CD8-positive, alpha-beta memory T cell (primary cell): Measurements from ENCODE around the gene SEC14L2. TPM values are rescaled to one million over a fixed set of nuclear protein-coding genes. Genes with fewer than 3 reads are reported as not detected.
"Not testable (repeated sequence)": the region's sequence is repeated elsewhere in the genome, so short reads cannot be mapped to it uniquely, and the experiment has no call there.

Experiments
- CTCF ChIA-PET: fragments of 350-600 bp; sonication (Branson Sonifier 250); formaldehyde crosslinking; loops from one replicate; lab custom pipeline; 2021; ENCODE audit warnings: antibody characterized with exemption; lab: Charles Lee
- POLR2A ChIA-PET: fragments of 350-600 bp; sonication (Branson Sonifier 250); formaldehyde crosslinking; loops from one replicate; lab custom pipeline; 2021; ENCODE audit warnings: antibody characterized with exemption; lab: Charles Lee
- DNase-seq, 5 donors: peaks; one replicate each; pipeline versions ENCODE4 v3.0.0 to v3.0.0-alpha.2; 2020 to 2022; ENCODE audit warnings: mixed read lengths in 1 of 5
- H3K27ac ChIP-seq: one replicate; pipeline ENCODE4 v1.7.0; 2013; ENCODE audit warnings: low read depth, mild to moderate bottlenecking, low read length, moderate library complexity
- H3K27me3 ChIP-seq: 2 replicates; pipeline ENCODE4 v1.7.0; 2013; ENCODE audit warnings: low read length, mild to moderate bottlenecking; ENCODE audit not compliant: insufficient read depth, poor library complexity, severe bottlenecking
- H3K36me3 ChIP-seq: 2 replicates; pipeline ENCODE4 v1.7.0; 2013; ENCODE audit warnings: mild to moderate bottlenecking, low read length, moderate library complexity; ENCODE audit not compliant: insufficient read depth
- H3K4me1 ChIP-seq: 2 replicates; pipeline ENCODE4 v1.7.0; 2013; ENCODE audit warnings: mild to moderate bottlenecking, low read length, moderate library complexity; ENCODE audit not compliant: insufficient read depth
- H3K4me3 ChIP-seq: 2 replicates; pipeline ENCODE4 v1.7.0; 2013; ENCODE audit warnings: mild to moderate bottlenecking, low read length
- H3K9me3 ChIP-seq: 2 replicates; pipeline ENCODE4 v1.7.0; 2013; ENCODE audit warnings: mild to moderate bottlenecking, low read length
- H3K27ac Mint-ChIP-seq, 8 donors: one replicate each; pipeline ENCODE4 v1.8.0; 2020 to 2021; ENCODE audit warnings: mixed read lengths in 8 of 8, mild to moderate bottlenecking in 6 of 8, inconsistent platforms in 3 of 8, moderate library complexity in 3 of 8
- H3K27me3 Mint-ChIP-seq, 2 donors: one replicate each; pipeline ENCODE4 v1.8.0; 2020 to 2021; ENCODE audit warnings: mixed read lengths in 2 of 2, mild to moderate bottlenecking in 1 of 2, moderate library complexity in 1 of 2
- H3K36me3 Mint-ChIP-seq, 3 donors: one replicate each; pipeline ENCODE4 v1.8.0; 2020 to 2021; ENCODE audit warnings: mixed read lengths in 3 of 3, inconsistent platforms in 1 of 3, mild to moderate bottlenecking in 1 of 3
- H3K4me1 Mint-ChIP-seq, 3 donors: one replicate each; pipeline ENCODE4 v1.8.0; 2020 to 2021; ENCODE audit warnings: mixed read lengths in 3 of 3, inconsistent platforms in 1 of 3, mild to moderate bottlenecking in 1 of 3
- H3K4me3 Mint-ChIP-seq, 7 donors: one replicate each; pipeline ENCODE4 v1.8.0; 2020 to 2021; ENCODE audit warnings: mixed read lengths in 7 of 7, mild to moderate bottlenecking in 6 of 7, moderate library complexity in 4 of 7, inconsistent platforms in 2 of 7
- H3K9me3 Mint-ChIP-seq, 5 donors: one replicate each; pipeline ENCODE4 v1.8.0; 2020 to 2022; ENCODE audit warnings: mixed read lengths in 5 of 5, mild to moderate bottlenecking in 3 of 5, moderate library complexity in 2 of 5, inconsistent platforms in 1 of 5
- polyA plus RNA-seq: library from polyadenylated mRNA; unstranded; fragments of 300-500 nt; fragmentation: Illumina TruSeq; gene quantifications from one replicate; pipeline ENCODE4 v1.2.3, GENCODE V29; 2021
- total RNA-seq, 2 experiments: library from RNA; stranded (reverse); gene quantifications; one replicate each; pipeline ENCODE4 v1.2.3, GENCODE V29; 2021

SEC14L2 gene
- total and polyA plus RNA-seq, 3 experiments from 2014 or later: 4.4 to 4.9 (median 4.6) TPM

- peak overlapping the region in 4 of 8 donors; percentile 31 to 86 (median 50) for H3K27ac Mint-ChIP-seq
- H3K9me3 Mint-ChIP-seq: peaks cover 8 to 24% (median 24%) of the 10 kb centered on the region in 5 donors
- no peak for DNase-seq
- peaks cover 57 to 69% of the 10 kb centered on the region in 2 donors for H3K27me3 Mint-ChIP-seq
- CTCF ChIA-PET: interaction anchor here (4.2 kb wide), 1 partner anchor 14 kb away, joined by 37 read pairs; the partner anchor contains the start of gene MTFP1
- H3K4me1 Mint-ChIP-seq: peaks cover 28 to 41% (median 36%) of the 10 kb centered on the region in 3 donors
- Histone ChIP-seq H3K9me3 (no peaks in the 10 kb centered on the region), H3K27ac (no peak overlapping the region), H3K36me3 (no peaks in the 10 kb centered on the region), H3K4me1 (peaks cover 27% of the 10 kb centered on the region), H3K27me3 (peaks cover 9% of the 10 kb centered on the region), H3K4me3 (no peak overlapping the region)
- no peak overlapping the region for H3K4me3 Mint-ChIP-seq
- peaks cover 4 to 15% (median 12%) of the 10 kb centered on the region in 3 donors for H3K36me3 Mint-ChIP-seq
- POLR2A ChIA-PET: no interaction called here
These were observed 43.0 kb downstream of the SEC14L2 start for GRCh38 chr22:30439836-30440235.

- peak overlapping the region in 1 of 7 donors; percentile 9 for H3K4me3 Mint-ChIP-seq
- POLR2A ChIA-PET: interaction anchor here (0.7 kb wide), 1 partner anchor 84 kb away, joined by 6 read pairs; the partner anchor contains the start of genes CCDC157 and SF3A1
These were observed 44.3 kb downstream of the SEC14L2 start for GRCh38 chr22:30441088-30441487.

DNA sequence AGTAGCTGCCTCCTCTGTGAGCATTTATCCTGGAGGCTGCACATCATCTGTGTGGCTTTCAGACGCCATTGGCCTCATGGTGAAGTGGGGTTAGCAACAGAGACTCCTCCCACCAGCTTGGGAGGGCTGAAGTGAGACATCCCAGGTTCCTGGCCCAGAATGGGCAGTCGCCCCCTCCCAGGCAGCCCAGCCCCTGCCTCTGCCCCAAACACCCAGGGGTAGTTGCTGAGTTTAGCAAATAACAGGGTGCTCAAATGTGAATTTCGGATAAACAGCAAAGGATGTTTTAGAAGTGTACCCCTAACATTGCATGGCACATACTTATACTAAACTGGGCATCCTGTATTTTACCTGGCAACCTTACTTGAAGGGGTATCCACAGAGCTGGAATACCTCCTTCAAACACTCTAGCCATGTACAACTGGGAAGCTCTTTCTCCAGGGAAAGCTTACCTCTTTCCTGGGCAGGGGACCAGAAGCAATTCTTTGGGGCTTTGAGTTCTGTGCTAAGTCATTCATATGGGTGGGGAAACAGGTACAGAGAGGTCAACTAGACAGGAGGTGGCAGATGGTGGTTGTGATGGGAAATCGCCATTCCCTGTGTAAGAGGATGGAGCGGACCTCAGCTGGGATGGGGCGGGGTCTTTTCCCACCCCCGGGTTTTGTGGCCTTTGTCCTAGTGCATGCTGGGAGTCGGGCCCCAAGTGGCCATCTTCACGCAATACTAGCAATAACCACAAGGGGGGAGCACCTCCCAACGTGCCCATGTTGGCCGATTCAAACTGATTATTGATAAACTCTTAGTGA lies 48.0 kb downstream of the SEC14L2 start:
- Mint-ChIP-seq H3K4me3 (peak overlapping the region in 1 of 7 donors; percentile 39), H3K4me1 (peaks cover 14 to 30% (median 20%) of the 10 kb centered on the region in 3 donors), H3K27me3 (peaks cover 49 to 83% of the 10 kb centered on the region in 2 donors), H3K27ac (peak overlapping the region in 4 of 8 donors; percentile 26 to 55 (median 42)), H3K36me3 (peaks cover 0 to 1% (median 0%) of the 10 kb centered on the region in 3 donors), H3K9me3 (peaks cover 0 to 14% (median 10%) of the 10 kb centered on the region in 5 donors)
- no peak overlapping the region for H3K4me3 ChIP-seq
- peaks cover 11% of the 10 kb centered on the region for H3K4me1 ChIP-seq
- H3K36me3 ChIP-seq: no peaks in the 10 kb centered on the region
- H3K27ac ChIP-seq: no peak overlapping the region
- peak in 3 of 5 donors; percentile 24 to 59 (median 39) for DNase-seq
- H3K27me3 ChIP-seq: no peaks in the 10 kb centered on the region
- ChIA-PET POLR2A (interaction anchor here (1.2 kb wide), 1 partner anchor 21 kb away, joined by 5 read pairs; no protein-coding TSS in a partner anchor), CTCF (interaction anchor here (0.8 to 2.0 kb wide), 7 partner anchors 8 to 157 kb away, joined by 3 to 11 read pairs (median 3); partner anchors contain the start of gene MTFP1)
- no peaks in the 10 kb centered on the region for H3K9me3 ChIP-seq

More at GRCh38 chr22:30441088-30441487, 44.3 kb downstream of the SEC14L2 start:
- no peak overlapping the region for H3K4me3 ChIP-seq
- H3K27ac ChIP-seq: no peak overlapping the region
- DNase-seq: no peak
- H3K9me3 ChIP-seq: no peaks in the 10 kb centered on the region
- Mint-ChIP-seq H3K36me3 (peaks cover 1 to 7% (median 4%) of the 10 kb centered on the region in 3 donors), H3K27me3 (peaks cover 54 to 80% of the 10 kb centered on the region in 2 donors), H3K9me3 (peaks cover 4 to 17% (median 14%) of the 10 kb centered on the region in 5 donors), H3K27ac (peak overlapping the region in 6 of 8 donors; percentile 5 to 97 (median 62)), H3K4me1 (peaks cover 19 to 36% (median 28%) of the 10 kb centered on the region in 3 donors)
- H3K4me1 ChIP-seq: peaks cover 17% of the 10 kb centered on the region
- H3K27me3 ChIP-seq: peaks cover 9% of the 10 kb centered on the region
- CTCF ChIA-PET: interaction anchor here (1.0 kb wide), 1 partner anchor 15 kb away, joined by 3 read pairs; no protein-coding TSS in a partner anchor
- no peaks in the 10 kb centered on the region for H3K36me3 ChIP-seq

GRCh38 chr22:30445438-30446145 lies 48.8 kb downstream of the SEC14L2 start:
- Histone ChIP-seq H3K4me1 (peaks cover 11% of the 10 kb centered on the region), H3K27ac (no peak overlapping the region), H3K4me3 (no peak overlapping the region), H3K9me3 (no peaks in the 10 kb centered on the region), H3K36me3 (no peaks in the 10 kb centered on the region), H3K27me3 (no peaks in the 10 kb centered on the region)
- Mint-ChIP-seq H3K4me1 (peaks cover 14 to 30% (median 20%) of the 10 kb centered on the region in 3 donors), H3K27me3 (peaks cover 49 to 79% of the 10 kb centered on the region in 2 donors), H3K4me3 (no peak overlapping the region), H3K27ac (peak overlapping the region in 4 of 8 donors; percentile 38 to 61 (median 51)), H3K36me3 (peaks cover 0 to 1% (median 0%) of the 10 kb centered on the region in 3 donors), H3K9me3 (peaks cover 0 to 14% (median 10%) of the 10 kb centered on the region in 5 donors)
- ChIA-PET CTCF (interaction anchor here (1.2 to 2.0 kb wide), 4 partner anchors 9 to 158 kb away, joined by 3 to 11 read pairs (median 4); partner anchors contain the start of gene MTFP1), POLR2A (interaction anchor here (1.2 kb wide), 1 partner anchor 22 kb away, joined by 5 read pairs; no protein-coding TSS in a partner anchor)
- DNase-seq: no peak

DNA sequence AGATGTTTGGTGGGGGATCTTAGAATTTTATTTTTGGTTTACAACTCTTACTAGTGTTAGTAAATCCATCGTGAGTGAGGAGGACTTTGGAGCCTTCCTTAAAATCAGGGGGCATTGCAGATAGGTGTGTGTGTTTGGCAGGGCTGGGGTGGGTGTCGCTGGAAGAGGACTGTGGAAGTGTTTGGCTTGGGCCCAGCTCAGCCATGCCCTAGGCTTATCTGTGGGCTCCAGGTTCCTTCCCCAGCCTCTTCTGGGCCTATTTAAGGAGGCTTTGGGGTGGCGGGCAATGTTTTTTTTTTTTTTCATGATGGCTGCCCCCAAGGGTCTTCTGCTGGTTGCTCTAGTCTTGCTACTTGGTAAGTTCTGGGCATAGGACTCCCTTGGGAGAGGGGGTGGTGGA lies 50.8 kb downstream of the SEC14L2 start:
- H3K9me3 ChIP-seq: no peaks in the 10 kb centered on the region
- no peak overlapping the region for H3K27ac Mint-ChIP-seq
- H3K36me3 Mint-ChIP-seq: no peaks in the 10 kb centered on the region
- ChIA-PET CTCF (no interaction called here), POLR2A (no interaction called here)
- H3K27ac ChIP-seq: no peak overlapping the region
- no peak overlapping the region for H3K4me3 Mint-ChIP-seq
- no peak for DNase-seq
- H3K36me3 ChIP-seq: no peaks in the 10 kb centered on the region
- H3K9me3 Mint-ChIP-seq: peaks cover 0 to 7% (median 6%) of the 10 kb centered on the region in 5 donors
- H3K4me1 ChIP-seq: peaks cover 5% of the 10 kb centered on the region
- H3K27me3 ChIP-seq: no peaks in the 10 kb centered on the region
- H3K4me1 Mint-ChIP-seq: peaks cover 7 to 18% (median 12%) of the 10 kb centered on the region in 3 donors
- H3K27me3 Mint-ChIP-seq: peaks cover 40 to 77% of the 10 kb centered on the region in 2 donors
- no peak overlapping the region for H3K4me3 ChIP-seq

DNA sequence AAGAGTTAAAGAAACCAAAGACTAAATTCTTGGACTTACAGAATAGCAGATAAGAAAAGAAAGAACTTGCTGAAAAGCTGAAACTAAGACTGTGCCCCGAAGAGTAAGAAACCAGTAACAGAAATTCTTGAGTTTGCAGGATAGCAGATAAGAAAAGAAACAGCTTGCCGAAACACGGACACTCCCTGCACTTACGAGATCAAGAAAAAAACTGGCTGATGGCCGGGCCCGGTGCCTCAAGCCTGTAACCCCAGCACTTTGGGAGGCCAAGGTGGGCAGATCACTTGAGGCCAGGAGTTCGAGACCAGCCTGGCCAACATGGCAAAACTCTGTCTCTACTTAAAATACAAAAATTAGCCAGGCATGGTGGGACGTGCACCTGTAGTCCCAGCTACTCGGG lies 54.7 kb downstream of the SEC14L2 start:
- CTCF ChIA-PET, H3K4me3 Mint-ChIP-seq, DNase-seq, H3K27ac Mint-ChIP-seq, H3K36me3 ChIP-seq, H3K4me3 ChIP-seq, POLR2A ChIA-PET, H3K36me3 Mint-ChIP-seq, H3K27me3 ChIP-seq, H3K4me1 Mint-ChIP-seq, H3K9me3 Mint-ChIP-seq, H3K27ac ChIP-seq, H3K9me3 ChIP-seq, H3K4me1 ChIP-seq: not testable (repeated sequence)
- peaks cover 29 to 60% of the 10 kb centered on the region in 2 donors for H3K27me3 Mint-ChIP-seq

DNA sequence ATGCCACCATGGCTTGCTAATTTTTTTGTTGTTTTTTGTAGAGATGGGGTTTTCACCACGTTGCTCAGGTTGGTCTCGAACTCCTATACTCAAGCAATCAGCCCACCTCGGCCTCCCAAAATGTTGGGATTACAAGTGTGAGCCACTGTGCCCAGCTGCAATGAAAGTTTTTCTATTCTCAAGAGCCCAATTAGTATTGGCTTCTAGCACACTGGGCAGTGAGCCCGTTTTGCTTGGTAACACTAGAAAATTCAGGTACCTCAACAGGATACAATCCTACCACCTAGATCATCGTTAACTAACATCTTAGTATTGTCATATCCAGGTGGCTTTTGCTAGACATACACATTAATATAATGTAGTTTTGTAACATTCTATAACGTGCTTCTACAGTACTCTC lies 56.0 kb downstream of the SEC14L2 start:
- CTCF ChIA-PET: interaction anchor here (1.5 kb wide), 1 partner anchor 26 kb away, joined by 3 read pairs; no protein-coding TSS in a partner anchor
- H3K9me3 ChIP-seq: no peaks in the 10 kb centered on the region
- H3K36me3 ChIP-seq: no peaks in the 10 kb centered on the region
- no peaks in the 10 kb centered on the region for H3K27me3 ChIP-seq
- no peak overlapping the region for H3K27ac Mint-ChIP-seq
- no peak for DNase-seq
- no peak overlapping the region for H3K4me3 Mint-ChIP-seq
- peaks cover 0 to 2% (median 0%) of the 10 kb centered on the region in 5 donors for H3K9me3 Mint-ChIP-seq
- H3K36me3 Mint-ChIP-seq: no peaks in the 10 kb centered on the region
- H3K4me3 ChIP-seq: no peak overlapping the region
- POLR2A ChIA-PET: no interaction called here
- no peak overlapping the region for H3K27ac ChIP-seq
- no peaks in the 10 kb centered on the region for H3K4me1 ChIP-seq
- peaks cover 28 to 59% of the 10 kb centered on the region in 2 donors for H3K27me3 Mint-ChIP-seq
- no peaks in the 10 kb centered on the region for H3K4me1 Mint-ChIP-seq
